ENCODE results near the gene RIT2. TPM values are rescaled to one million over a fixed set of nuclear protein-coding genes. Genes with fewer than 3 reads are reported as not detected.

The RIT2 gene
- total RNA-seq, 1 experiment from 2014 or later, result not detected

DNA sequence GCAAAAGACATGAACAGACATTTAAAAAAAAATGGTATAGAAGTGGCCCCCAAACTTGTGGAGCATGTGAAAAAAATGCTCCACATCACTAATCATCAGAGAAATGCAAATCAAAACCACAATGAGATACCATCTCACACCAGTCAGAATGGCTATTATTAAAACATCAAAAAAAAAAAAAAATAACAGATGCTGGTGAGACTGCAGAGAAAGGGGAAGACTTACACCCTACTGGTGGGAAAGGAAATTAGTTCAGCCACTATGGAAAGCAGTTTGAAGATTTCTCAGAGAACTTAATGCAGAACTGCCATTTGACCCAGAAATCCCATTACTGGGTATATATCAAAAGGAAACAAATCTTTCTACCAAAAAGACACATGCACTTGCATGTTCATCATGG, 164.8 kb downstream of the RIT2 start:
- Mint-ChIP-seq H3K9me3 (ENCODE audit: unreplicated experiment) (no peaks in the 10 kb centered on the region), H3K36me3 (ENCODE audit: insufficient read depth, unreplicated experiment) (no peaks in the 10 kb centered on the region), H3K4me3 (ENCODE audit: unreplicated experiment) (no peak overlapping the region), H3K27me3 (ENCODE audit: insufficient read depth, unreplicated experiment) (peaks cover 40% of the 10 kb centered on the region), H3K27ac (ENCODE audit: low read depth, unreplicated experiment) (no peak overlapping the region), H3K4me1 (ENCODE audit: insufficient read depth, unreplicated experiment) (no peaks in the 10 kb centered on the region)
- TF ChIP-seq, protein P1, sequence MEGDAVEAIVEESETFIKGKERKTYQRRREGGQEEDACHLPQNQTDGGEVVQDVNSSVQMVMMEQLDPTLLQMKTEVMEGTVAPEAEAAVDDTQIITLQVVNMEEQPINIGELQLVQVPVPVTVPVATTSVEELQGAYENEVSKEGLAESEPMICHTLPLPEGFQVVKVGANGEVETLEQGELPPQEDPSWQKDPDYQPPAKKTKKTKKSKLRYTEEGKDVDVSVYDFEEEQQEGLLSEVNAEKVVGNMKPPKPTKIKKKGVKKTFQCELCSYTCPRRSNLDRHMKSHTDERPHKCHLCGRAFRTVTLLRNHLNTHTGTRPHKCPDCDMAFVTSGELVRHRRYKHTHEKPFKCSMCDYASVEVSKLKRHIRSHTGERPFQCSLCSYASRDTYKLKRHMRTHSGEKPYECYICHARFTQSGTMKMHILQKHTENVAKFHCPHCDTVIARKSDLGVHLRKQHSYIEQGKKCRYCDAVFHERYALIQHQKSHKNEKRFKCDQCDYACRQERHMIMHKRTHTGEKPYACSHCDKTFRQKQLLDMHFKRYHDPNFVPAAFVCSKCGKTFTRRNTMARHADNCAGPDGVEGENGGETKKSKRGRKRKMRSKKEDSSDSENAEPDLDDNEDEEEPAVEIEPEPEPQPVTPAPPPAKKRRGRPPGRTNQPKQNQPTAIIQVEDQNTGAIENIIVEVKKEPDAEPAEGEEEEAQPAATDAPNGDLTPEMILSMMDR (IDR thresholded peaks at IDR 0.05; ENCODE audit: unreplicated experiment), result no peak
- DNase-seq (ENCODE audit: unreplicated experiment), result no peak
- no TSS peak for BruUV-seq (replicated peaks)
- intact Hi-C loops (cut with micrococcal nuclease), result no loop called here
- POLR2A ChIA-PET, result no interaction called here
- CTCF ChIA-PET, result no interaction called here

DNA sequence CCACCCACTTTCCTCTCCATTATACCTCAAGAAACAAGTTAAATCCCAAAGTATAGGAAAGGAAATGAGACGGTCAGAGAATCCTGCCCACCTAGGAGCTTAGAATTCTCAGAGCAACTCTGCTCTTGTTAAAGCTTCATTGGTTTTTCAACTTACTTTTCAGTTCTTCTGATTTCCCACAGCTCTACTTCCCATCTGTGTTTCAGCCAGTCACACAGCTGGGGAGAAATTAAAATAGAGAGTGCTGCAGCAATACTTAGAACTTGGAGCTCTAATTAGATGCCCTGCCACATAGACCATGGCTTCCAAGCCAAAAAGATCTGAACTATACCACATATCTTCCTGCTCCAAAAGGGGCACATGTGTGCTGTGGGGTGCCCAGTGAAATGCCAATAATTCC, 166.7 kb downstream of the RIT2 start:
- ChIA-PET CTCF (no interaction called here), POLR2A (no interaction called here)
- Mint-ChIP-seq H3K27me3 (ENCODE audit: insufficient read depth, unreplicated experiment) (peaks cover 29% of the 10 kb centered on the region), H3K36me3 (ENCODE audit: insufficient read depth, unreplicated experiment) (no peaks in the 10 kb centered on the region), H3K9me3 (ENCODE audit: unreplicated experiment) (no peaks in the 10 kb centered on the region), H3K27ac (ENCODE audit: low read depth, unreplicated experiment) (no peak overlapping the region), H3K4me1 (ENCODE audit: insufficient read depth, unreplicated experiment) (no peaks in the 10 kb centered on the region), H3K4me3 (ENCODE audit: unreplicated experiment) (no peak overlapping the region)
- intact Hi-C loops (cut with micrococcal nuclease), result no loop called here
- TF ChIP-seq, protein P1 (IDR thresholded peaks at IDR 0.05; ENCODE audit: unreplicated experiment), result no peak
- no TSS peak for BruUV-seq (replicated peaks)
- DNase-seq (ENCODE audit: unreplicated experiment), result no peak

DNA sequence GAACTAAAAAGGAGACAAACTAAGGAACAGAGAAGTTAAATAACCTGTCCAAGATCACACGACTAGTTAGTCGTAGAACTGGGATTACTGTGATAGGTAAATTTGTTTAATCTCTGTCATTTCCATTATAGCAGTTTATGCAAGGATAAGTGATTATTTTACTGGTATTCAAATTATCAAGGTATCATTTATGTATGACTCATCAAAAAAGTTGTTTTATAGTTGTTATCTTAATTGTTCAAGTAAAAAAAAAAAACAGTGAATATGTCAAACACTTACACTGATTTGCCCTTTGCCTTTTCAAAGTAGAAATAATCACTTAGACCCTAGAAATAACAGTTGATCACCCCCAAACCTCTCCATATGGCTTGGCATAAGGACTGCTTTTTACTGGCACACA, 173.6 kb downstream of the RIT2 start:
- no peak for DNase-seq (ENCODE audit: unreplicated experiment)
- Mint-ChIP-seq H3K27me3 (ENCODE audit: insufficient read depth, unreplicated experiment) (peaks cover 19% of the 10 kb centered on the region), H3K4me3 (ENCODE audit: unreplicated experiment) (no peak overlapping the region), H3K4me1 (ENCODE audit: insufficient read depth, unreplicated experiment) (no peaks in the 10 kb centered on the region), H3K9me3 (ENCODE audit: unreplicated experiment) (no peaks in the 10 kb centered on the region), H3K36me3 (ENCODE audit: insufficient read depth, unreplicated experiment) (no peaks in the 10 kb centered on the region), H3K27ac (ENCODE audit: low read depth, unreplicated experiment) (no peak overlapping the region)
- ChIA-PET POLR2A (no interaction called here), CTCF (no interaction called here)
- TF ChIP-seq, protein P1 (IDR thresholded peaks at IDR 0.05; ENCODE audit: unreplicated experiment), result no peak
- intact Hi-C loops (cut with micrococcal nuclease), result no loop called here
- BruUV-seq (replicated peaks), result no TSS peak

DNA sequence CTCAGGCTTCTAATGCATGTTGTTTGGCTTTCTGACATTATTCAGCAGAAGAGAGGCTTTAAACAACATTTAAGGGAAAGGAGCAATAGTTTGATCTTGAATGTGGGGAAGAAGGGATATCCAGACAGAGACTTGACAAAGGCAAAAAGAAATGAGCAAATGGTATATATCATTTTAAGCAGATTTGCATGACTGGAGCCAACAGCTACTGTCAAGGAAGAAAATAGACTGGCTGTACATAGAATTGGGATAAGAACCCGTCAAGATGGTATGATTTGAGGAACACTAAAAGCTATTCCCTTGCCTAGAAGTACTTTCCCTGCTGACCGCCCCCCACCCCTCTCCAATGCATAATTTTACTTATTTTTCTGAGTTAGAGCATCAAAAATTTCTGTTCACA, 174.5 kb downstream of the RIT2 start:
- H3K36me3 Mint-ChIP-seq (ENCODE audit: insufficient read depth, unreplicated experiment), result no peaks in the 10 kb centered on the region
- H3K27me3 Mint-ChIP-seq (ENCODE audit: insufficient read depth, unreplicated experiment), result peaks cover 19% of the 10 kb centered on the region
- POLR2A ChIA-PET, result no interaction called here
- no peak overlapping the region for H3K27ac Mint-ChIP-seq (ENCODE audit: low read depth, unreplicated experiment)
- TF ChIP-seq, protein P1 (IDR thresholded peaks at IDR 0.05; ENCODE audit: unreplicated experiment), result no peak
- no peaks in the 10 kb centered on the region for H3K9me3 Mint-ChIP-seq (ENCODE audit: unreplicated experiment)
- no TSS peak for BruUV-seq (replicated peaks)
- H3K4me1 Mint-ChIP-seq (ENCODE audit: insufficient read depth, unreplicated experiment), result no peaks in the 10 kb centered on the region
- CTCF ChIA-PET, result no interaction called here
- H3K4me3 Mint-ChIP-seq (ENCODE audit: unreplicated experiment), result no peak overlapping the region
- intact Hi-C loops (cut with micrococcal nuclease), result no loop called here
- DNase-seq (ENCODE audit: unreplicated experiment), result no peak
